GM12878 (cell line): ENCODE results near the gene ANXA2R. TPM values are rescaled to one million over a fixed set of nuclear protein-coding genes. Genes with fewer than 3 reads are reported as not detected.

Experiments
- ATAC-seq: fragments of 200-7000 bp; cut with Tn5 transposase; 3 replicates; pipeline ENCODE4 v1.9.1; 2020; ENCODE audit warnings: mild to moderate bottlenecking, moderate library complexity
- BruUV-seq: library from RNA; stranded (reverse); fragments of 400-500 nt; replicated peaks from 2 replicates; lab custom pipeline; 2021; lab: Mats Ljungman, UMichigan
- CTCF ChIA-PET: fragments of 300-600 bp; sonication (Branson Sonifier 250); formaldehyde crosslinking; extraction: SDS; loops from one replicate; lab custom pipeline; 2021; ENCODE audit warnings: inconsistent platforms; lab: Yijun Ruan, JAX
- POLR2A ChIA-PET: fragments of 350-600 bp; formaldehyde crosslinking; extraction: SDS; loops from one replicate; lab custom pipeline; 2021; ENCODE audit warnings: inconsistent platforms; lab: Charles Lee
- RAD21 ChIA-PET: fragments of 300-600 bp; sonication (Branson Sonifier 250); formaldehyde crosslinking; loops from one replicate; lab custom pipeline; 2023; ENCODE audit warnings: antibody characterized with exemption; ENCODE audit not compliant: unreplicated experiment; lab: Charles Lee
- SMC1A ChIA-PET: fragments of 300-600 bp; sonication (Branson Sonifier 250); formaldehyde crosslinking; loops from one replicate; lab custom pipeline; 2023; ENCODE audit not compliant: unreplicated experiment, uncharacterized antibody; lab: Charles Lee
- DNase-seq: peaks from one replicate; pipeline ENCODE4 v3.0.0-alpha.2; 2011; ENCODE audit warnings: low read depth, low spot score
- FAIRE-seq: peaks from 3 replicates; lab custom pipeline; 2011; peaks lifted over from hg19 to GRCh38; lab: Jason Lieb, UNC
- H2AFZ ChIP-seq: 2 replicates; pipeline ENCODE4 v1.6.0; 2011; ENCODE audit warnings: low read depth, low read length, control low read depth; ENCODE audit not compliant: control insufficient read depth
- H3K27ac ChIP-seq: 2 replicates; pipeline ENCODE4 v1.5.1; 2011; ENCODE audit warnings: control low read depth; ENCODE audit not compliant: control insufficient read depth, insufficient read depth
- H3K27me3 ChIP-seq, 2 experiments: replicated peaks in 1 of 2; 2 replicates each; pipeline versions ENCODE4 v1.6.0 to v1.6.1; 2011; ENCODE audit warnings: low read length in 1 of 2; ENCODE audit not compliant: control insufficient read depth in 2 of 2, insufficient read depth in 2 of 2
- H3K36me3 ChIP-seq, 2 experiments: 2 replicates each; pipeline ENCODE4 v1.5.1; 2011; ENCODE audit warnings: low read length in 1 of 2; ENCODE audit not compliant: control insufficient read depth in 2 of 2, insufficient read depth in 2 of 2
- H3K4me1 ChIP-seq: 2 replicates; pipeline ENCODE4 v1.6.1; 2011; ENCODE audit warnings: mild to moderate bottlenecking, low read length, moderate library complexity, mixed read lengths; ENCODE audit not compliant: control insufficient read depth, insufficient read depth
- H3K4me2 ChIP-seq: 2 replicates; pipeline ENCODE4 v1.6.0; 2011; ENCODE audit warnings: control low read depth; ENCODE audit not compliant: control insufficient read depth, insufficient read depth
- H3K4me3 ChIP-seq: fragments of 200-600 bp; sonication (generic); 2 replicates; pipeline ENCODE4 v1.5.1; 2016
- H3K79me2 ChIP-seq: 2 replicates; pipeline ENCODE4 v1.6.0; 2011; ENCODE audit warnings: low read length; ENCODE audit not compliant: control insufficient read depth, insufficient read depth
- H3K9ac ChIP-seq: 2 replicates; pipeline ENCODE4 v1.8.0; 2011; ENCODE audit warnings: low read length, control low read depth, mixed read lengths; ENCODE audit not compliant: control insufficient read depth, insufficient read depth
- H3K9me3 ChIP-seq: replicated peaks from 3 replicates; pipeline ENCODE4 v1.5.1; 2011; ENCODE audit warnings: mild to moderate bottlenecking, low read length; ENCODE audit not compliant: control insufficient read depth, insufficient read depth
- H4K20me1 ChIP-seq: 2 replicates; pipeline ENCODE4 v1.6.0; 2011; ENCODE audit not compliant: control insufficient read depth, insufficient read depth
- CBX3 ChIP-seq: fragments of 200-600 bp; sonication (generic); IDR thresholded peaks from 2 replicates; pipeline ENCODE4 v1.6.1; 2016; ENCODE audit warnings: low read depth, borderline replicate concordance
- CEBPB ChIP-seq, 2 experiments: fragments of 150-350 bp in 1 of 2; IDR thresholded peaks; 2 replicates each; pipeline ENCODE4 v1.6.1; 2012 to 2014; ENCODE audit warnings: low read depth in 2 of 2, low read length in 2 of 2, borderline replicate concordance in 1 of 2, inconsistent platforms in 1 of 2
- CHD4 ChIP-seq: fragments of 200-600 bp; sonication (generic); IDR thresholded peaks from 2 replicates; pipeline ENCODE4 v1.6.1; 2016; ENCODE audit warnings: mild to moderate bottlenecking
- MLLT1 ChIP-seq: fragments of 450-650 bp; IDR thresholded peaks from 2 replicates; pipeline ENCODE4 v1.6.1; 2016; ENCODE audit warnings: mild to moderate bottlenecking
- NKRF ChIP-seq: fragments of 450-650 bp; conservative IDR thresholded peaks from 2 replicates; pipeline ENCODE4 v1.6.1; 2017; ENCODE audit warnings: mild to moderate bottlenecking, moderate library complexity
- NRF1 ChIP-seq: conservative IDR thresholded peaks from 2 replicates; pipeline ENCODE4 v1.6.1; 2011; ENCODE audit warnings: mild to moderate bottlenecking, low read depth, low read length, improper control_type of control experiment
- TARDBP ChIP-seq: IDR thresholded peaks from 2 replicates; pipeline ENCODE4 v1.6.1; 2016; ENCODE audit warnings: borderline replicate concordance
- ZNF592 ChIP-seq: fragments of 450-650 bp; IDR thresholded peaks from 2 replicates; pipeline ENCODE4 v1.6.1; 2017; ENCODE audit warnings: mild to moderate bottlenecking, moderate library complexity
- WGBS: methylation state at CpG from one replicate; pipeline ENCODE4 v1.1.6; 2016; ENCODE audit warnings: low lambda C conversion rate; ENCODE audit not compliant: insufficient replicate concordance, insufficient coverage; ENCODE audit errors: missing lambda C conversion rate; 5-methylcytosine and 5-hydroxymethylcytosine counted together
- in situ Hi-C: fragments of 300-500 bp; cut with MboI; formaldehyde crosslinking; loops from 9 replicates; pipeline ENCODE4 v1.14.3; 2018; ENCODE audit warnings: mixed read lengths
- intact Hi-C: fragments of 100-400 bp; cut with micrococcal nuclease; formaldehyde crosslinking; loops from one replicate; pipeline ENCODE4 v1.14.2; 2022; ENCODE audit not compliant: unreplicated experiment
- polyA plus RNA-seq, 11 experiments: library from polyadenylated mRNA; depleted of rRNA in 4 of 11; unstranded in 6 of 11; stranded (reverse) in 5 of 11; fragments of >200 nt; fragmentation: Nextera tagmentation in 4 of 11; fragmentation: Illumina TruSeq in 1 of 11; extraction: Ambion mirVana in 4 of 11; extraction: Trizol in 1 of 11; gene quantifications; 1 replicate in 1 of 11; 2 replicates in 10 of 11; pipeline versions ENCODE4 v1.2.1 to v1.2.3, GENCODE V29; 2011 to 2016; ENCODE audit warnings: inconsistent platforms in 2 of 11, missing spikeins in 2 of 11, low read depth in 1 of 11
- total RNA-seq, 4 experiments: library from RNA; depleted of rRNA in 3 of 4; stranded (reverse); fragments of >200 nt in 3 of 4; fragmentation: Illumina TruSeq in 1 of 4; extraction: Trizol in 1 of 4; gene quantifications; 2 replicates each; pipeline versions ENCODE4 v1.2.1 to v1.2.3, GENCODE V29; 2013 to 2021

ANXA2R gene
- total and polyA plus RNA-seq, 10 of the 15 experiments (the other 5 are each of a cell fraction or from before 2014, with no cell fraction given): 2.3 to 7.8 (median 4.4) TPM

GRCh38 chr5:42990892-42991291 is 49.2 kb downstream of the ANXA2R start:
- in situ Hi-C loops (loop anchor here (5.0 kb wide), 1 partner anchor 39 kb away; no protein-coding TSS in a partner anchor), intact Hi-C loops (loop anchor here (5.0 to 10.0 kb wide), 3 partner anchors 321 to 564 kb away; partner anchors contain the start of genes HMGCS1, PAIP1 and TMEM267)
- peaks cover 4% of the 10 kb centered on the region for H3K79me2 ChIP-seq
- SMC1A ChIA-PET: interaction anchor here (1.4 to 3.4 kb wide), 2 partner anchors 29 to 82 kb away, joined by 5 to 16 read pairs; no protein-coding TSS in a partner anchor
- no peak for DNase-seq
- BruUV-seq: no TSS peak
- ATAC-seq: no peak
- no peak for FAIRE-seq
- H4K20me1 ChIP-seq: no peaks in the 10 kb centered on the region
- RAD21 ChIA-PET: interaction anchor here (0.8 to 7.7 kb wide), 6 partner anchors 18 to 82 kb away, joined by 3 to 78 read pairs (median 21); no protein-coding TSS in a partner anchor
- no peaks in the 10 kb centered on the region for H3K36me3 ChIP-seq
- H3K4me3 ChIP-seq: peak overlapping the region; percentile 64
- peaks cover 12% of the 10 kb centered on the region for H3K4me1 ChIP-seq
- no peaks in the 10 kb centered on the region for H3K27me3 ChIP-seq
- no peaks in the 10 kb centered on the region for H3K9me3 ChIP-seq
- POLR2A ChIA-PET: interaction anchor here (1.9 to 5.1 kb wide), 3 partner anchors 17 to 40 kb away, joined by 7 to 62 read pairs (median 30); no protein-coding TSS in a partner anchor
- H3K4me2 ChIP-seq: peak overlapping the region; percentile 94
- H3K27ac ChIP-seq: peak overlapping the region; percentile 94; the same call in 1 of the 2 replicates
- H3K9ac ChIP-seq: no peak overlapping the region
- CTCF ChIA-PET: interaction anchor here (0.7 to 4.4 kb wide), 6 partner anchors 24 to 82 kb away, joined by 3 to 70 read pairs (median 6); no protein-coding TSS in a partner anchor
- 98% methylated on average over 4 of the region's 4 CpGs for WGBS
- H2AFZ ChIP-seq: no peak overlapping the region
- TF ChIP-seq CBX3: no peak
- no peak for TF ChIP-seq CEBPB (IDR thresholded peaks at IDR 0.05; ENCODE audit: borderline replicate concordance in 1 of 2, low read depth in 2 of 2, low read length in 2 of 2)
- no peak for TF ChIP-seq NKRF
- no peak for TF ChIP-seq MLLT1
- TF ChIP-seq ZNF592: no peak
- TF ChIP-seq TARDBP: no peak
- no peak for TF ChIP-seq NRF1
- TF ChIP-seq CHD4: no peak
- TF ChIP-seq, all 136 proteins: peak for 0
